Small intestine (tissue), 7 donors: ENCODE measurements around the gene GABRG2. TPM values are rescaled to one million over a fixed set of nuclear protein-coding genes. Genes with fewer than 3 reads are reported as not detected.

Source experiments
- DNase-seq, 2 donors: peaks; one replicate each; pipeline versions ENCODE4 v3.0.0 to v3.0.0-alpha.2; 2013
- FAIRE-seq: peaks from 2 replicates; lab custom pipeline; 2012; peaks lifted over from hg19 to GRCh38; lab: Jason Lieb, UNC
- H3K27ac ChIP-seq, 3 donors: one replicate each; pipeline ENCODE4 v1.5.1; 2013; ENCODE audit warnings: low read length in 2 of 3, mild to moderate bottlenecking in 2 of 3, control low read depth in 1 of 3, inconsistent platforms in 1 of 3, low read depth in 1 of 3, moderate library complexity in 1 of 3
- H3K27me3 ChIP-seq, 3 donors: one replicate each; pipeline ENCODE4 v1.6.1; 2013; ENCODE audit warnings: low read length in 3 of 3, inconsistent platforms in 1 of 3; ENCODE audit not compliant: control insufficient read depth in 3 of 3, insufficient read depth in 3 of 3
- H3K36me3 ChIP-seq, 3 donors: one replicate each; pipeline ENCODE4 v1.6.1; 2013; ENCODE audit warnings: low read length in 3 of 3, inconsistent platforms in 1 of 3, low read depth in 1 of 3, mild to moderate bottlenecking in 1 of 3, moderate library complexity in 1 of 3; ENCODE audit not compliant: control insufficient read depth in 3 of 3, insufficient read depth in 2 of 3
- H3K4me1 ChIP-seq, 3 donors: one replicate each; pipeline ENCODE4 v1.6.1; 2013; ENCODE audit warnings: low read length in 2 of 3, inconsistent platforms in 1 of 3, low read depth in 1 of 3, mild to moderate bottlenecking in 1 of 3, moderate library complexity in 1 of 3; ENCODE audit not compliant: control insufficient read depth in 3 of 3, insufficient read depth in 2 of 3
- H3K4me3 ChIP-seq, 3 donors: one replicate each; pipeline ENCODE4 v1.5.1; 2013; ENCODE audit warnings: low read length in 3 of 3, control low read depth in 1 of 3, inconsistent platforms in 1 of 3, low read depth in 1 of 3, mild to moderate bottlenecking in 1 of 3, moderate library complexity in 1 of 3
- H3K9me3 ChIP-seq, 2 donors: one replicate each; pipeline ENCODE4 v1.6.1; 2013; ENCODE audit warnings: low read depth in 1 of 2, low read length in 1 of 2; ENCODE audit not compliant: control insufficient read depth in 2 of 2, insufficient read depth in 1 of 2
- WGBS, 3 donors: extraction: QIAGEN DNeasy Blood & Tissue Kit; methylation state at CpG; one replicate each; pipeline ENCODE4 v1.1.7; 2013; 5-methylcytosine and 5-hydroxymethylcytosine counted together
- polyA plus RNA-seq, 4 donors: library from polyadenylated mRNA; stranded (reverse) in 3 of 4; unstranded in 1 of 4; fragments of 200-250 nt in 3 of 4; fragments of 120-200 nt in 1 of 4; gene quantifications; one replicate each; pipeline versions ENCODE4 v1.2.1 to v1.2.3, GENCODE V29; 2013
- donor health status: healthy with polysubstance abuse.
- donor health status: control.
- donor health status: control.
- donor health status: Bipolar disorder and iron deficiency.
- donor health status: healthy.

GABRG2 gene
- polyA plus RNA-seq, 4 donors = 0.03 to 1.7 TPM; not detected in 2

DNA sequence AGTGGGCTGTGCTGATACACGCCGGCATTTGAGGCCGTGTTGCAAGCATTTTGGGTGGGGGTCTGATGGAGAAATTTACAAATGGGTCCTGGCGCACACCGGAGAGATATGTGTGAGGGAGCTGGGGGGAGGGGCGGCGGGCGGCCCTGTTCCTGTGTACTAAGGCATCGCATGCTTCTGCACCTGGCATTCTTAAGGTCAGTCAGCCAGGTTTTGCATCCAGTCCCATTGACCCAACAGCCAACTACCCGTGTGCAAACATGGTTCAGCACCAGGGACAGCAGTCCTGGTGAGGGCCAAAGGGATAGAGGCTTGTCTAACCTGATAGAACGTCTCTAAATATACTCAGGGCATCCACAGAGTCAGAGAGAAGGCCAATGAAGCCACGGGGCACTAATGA is 839 bp downstream of the GABRG2 start:
- Histone ChIP-seq H3K27ac (no peak overlapping the region), H3K36me3 (no peaks in the 10 kb centered on the region), H3K4me1 (no peaks in the 10 kb centered on the region), H3K27me3 (peaks cover 0 to 9% (median 0%) of the 10 kb centered on the region in 3 donors), H3K4me3 (no peak overlapping the region), H3K9me3 (no peaks in the 10 kb centered on the region)
- FAIRE-seq (no peak), DNase-seq (peak; percentile 27 to 43)
- WGBS, 3 donors = 7 to 16% (median 14%) methylated on average over 12 of the region's 12 CpGs

DNA sequence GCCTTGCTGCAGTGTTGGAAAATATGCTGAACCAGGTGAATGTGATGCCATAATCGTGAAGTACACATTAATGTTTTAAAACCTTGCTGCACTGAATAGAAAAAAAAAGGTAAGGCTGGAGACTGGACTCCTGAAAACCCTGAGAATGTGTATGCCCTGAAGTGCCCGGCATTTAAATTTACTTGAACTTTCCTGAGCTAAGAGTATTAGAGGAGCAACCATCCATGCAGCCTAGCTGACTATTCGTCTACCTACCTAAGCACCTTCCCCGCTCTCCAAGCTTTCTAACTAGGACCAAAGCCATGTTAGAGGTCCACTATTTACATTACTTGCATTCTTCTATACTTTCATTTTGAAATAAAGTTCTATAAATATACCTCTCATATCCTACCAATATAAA is 1.4 kb downstream of the GABRG2 start:
- Histone ChIP-seq H3K27ac (no peak overlapping the region), H3K9me3 (no peaks in the 10 kb centered on the region), H3K4me3 (no peak overlapping the region), H3K4me1 (no peaks in the 10 kb centered on the region), H3K27me3 (peaks cover 0 to 9% (median 0%) of the 10 kb centered on the region in 3 donors), H3K36me3 (no peaks in the 10 kb centered on the region)
- FAIRE-seq (no peak), DNase-seq (no peak)
- 81 to 84% (median 82%) methylated on average over 4 of the region's 4 CpGs for WGBS, 3 donors

DNA sequence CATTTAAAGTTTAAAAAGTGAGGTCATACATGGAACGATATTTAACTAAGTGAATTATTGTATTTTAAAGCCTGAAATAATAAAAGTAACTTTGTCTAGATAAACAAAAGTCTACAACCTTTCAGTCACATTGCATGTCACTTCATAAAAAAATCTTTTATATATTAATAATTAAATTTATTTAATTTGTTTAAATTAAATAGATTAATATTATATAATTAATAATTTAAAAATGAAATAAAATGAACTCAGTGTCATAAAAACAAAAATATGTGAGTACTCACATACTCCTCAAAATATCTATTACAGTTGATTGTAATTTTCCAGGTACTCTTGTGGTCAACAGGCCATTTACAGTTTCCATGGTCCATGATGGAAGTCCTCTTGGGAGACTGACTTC is 11.2 kb downstream of the GABRG2 start:
- no peak for DNase-seq
- no peak overlapping the region for H3K27ac ChIP-seq
- 92 to 94% (median 93%) methylated on average over 1 of the region's 1 CpG for WGBS, 3 donors
- FAIRE-seq = no peak
- no peaks in the 10 kb centered on the region for H3K9me3 ChIP-seq
- H3K4me1 ChIP-seq = no peaks in the 10 kb centered on the region
- H3K4me3 ChIP-seq = no peak overlapping the region
- H3K36me3 ChIP-seq = no peaks in the 10 kb centered on the region
- H3K27me3 ChIP-seq = no peaks in the 10 kb centered on the region

DNA sequence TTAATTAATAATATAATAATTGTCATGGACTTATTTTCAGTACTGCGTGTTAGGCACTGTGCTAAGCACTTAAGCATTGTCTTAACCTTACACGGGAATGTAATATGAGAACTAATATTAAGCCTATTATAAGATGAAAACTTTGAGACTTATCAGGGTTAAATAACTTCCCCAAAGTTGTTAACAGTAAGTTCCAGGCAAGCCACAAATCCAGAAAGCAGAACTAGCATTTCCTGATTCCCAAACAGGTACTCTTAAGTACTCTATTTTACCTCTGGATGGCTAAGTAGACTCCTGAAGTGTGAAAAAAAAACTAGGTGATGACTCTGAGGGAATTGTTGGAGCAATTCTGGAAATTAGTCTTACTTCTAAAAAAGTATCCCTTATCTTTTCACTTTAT is 23.8 kb downstream of the GABRG2 start:
- Histone ChIP-seq H3K4me1 (no peaks in the 10 kb centered on the region), H3K27ac (no peak overlapping the region), H3K36me3 (no peaks in the 10 kb centered on the region), H3K27me3 (no peaks in the 10 kb centered on the region), H3K4me3 (no peak overlapping the region), H3K9me3 (no peaks in the 10 kb centered on the region)
- no peak for DNase-seq
- 62 to 68% (median 66%) methylated on average over 2 of the region's 2 CpGs for WGBS, 3 donors
- no peak for FAIRE-seq

DNA sequence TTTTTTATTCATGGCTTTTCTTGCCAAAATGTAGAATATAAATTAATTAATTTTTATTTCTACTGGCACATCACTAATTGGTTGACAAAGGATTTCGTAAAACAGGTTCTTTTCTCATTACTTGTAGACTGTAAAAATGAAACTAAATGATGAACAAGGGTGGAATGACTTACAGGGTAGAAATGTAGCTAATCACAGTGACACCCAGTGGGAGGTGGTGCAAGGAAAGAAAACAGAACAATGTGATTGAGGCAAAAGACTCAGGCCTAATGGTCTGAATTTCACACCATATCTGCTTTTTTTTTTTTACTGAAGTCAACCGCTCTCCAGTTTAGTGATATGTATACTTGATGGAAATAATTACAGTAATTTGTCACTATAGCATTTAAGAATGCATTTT is 28.9 kb downstream of the GABRG2 start:
- H3K27me3 ChIP-seq = no peaks in the 10 kb centered on the region
- H3K36me3 ChIP-seq = no peaks in the 10 kb centered on the region
- H3K4me1 ChIP-seq = no peaks in the 10 kb centered on the region
- H3K4me3 ChIP-seq = no peak overlapping the region
- WGBS, 3 donors = 55 to 57% (median 56%) methylated on average over 2 of the region's 2 CpGs
- FAIRE-seq (no peak), DNase-seq (no peak)
- no peak overlapping the region for H3K27ac ChIP-seq
- no peaks in the 10 kb centered on the region for H3K9me3 ChIP-seq

DNA sequence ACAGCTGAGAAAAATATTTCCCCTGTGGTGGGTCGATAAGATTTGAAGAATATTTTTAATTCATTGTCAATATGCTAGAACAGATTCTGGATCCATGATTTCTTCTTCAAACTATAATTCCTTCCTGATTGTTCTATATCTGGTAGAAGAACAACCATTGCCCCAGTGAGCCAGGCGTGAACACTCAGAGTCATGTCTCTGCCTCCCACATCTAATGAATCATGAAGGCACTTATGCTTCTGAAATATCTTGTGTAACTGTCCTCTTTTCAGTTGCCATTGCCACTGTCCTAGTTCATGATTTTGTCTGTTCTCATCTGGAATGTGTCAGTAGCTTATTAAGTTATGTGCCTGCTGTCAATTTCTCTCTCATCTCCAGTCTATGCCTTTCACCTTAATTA is 40.0 kb downstream of the GABRG2 start:
- 75 to 85% (median 80%) methylated on average over 2 of the region's 2 CpGs for WGBS, 3 donors
- H3K9me3 ChIP-seq = no peaks in the 10 kb centered on the region
- H3K27me3 ChIP-seq = no peaks in the 10 kb centered on the region
- no peak overlapping the region for H3K4me3 ChIP-seq
- no peaks in the 10 kb centered on the region for H3K4me1 ChIP-seq
- FAIRE-seq (no peak), DNase-seq (no peak)
- no peaks in the 10 kb centered on the region for H3K36me3 ChIP-seq
- no peak overlapping the region for H3K27ac ChIP-seq

DNA sequence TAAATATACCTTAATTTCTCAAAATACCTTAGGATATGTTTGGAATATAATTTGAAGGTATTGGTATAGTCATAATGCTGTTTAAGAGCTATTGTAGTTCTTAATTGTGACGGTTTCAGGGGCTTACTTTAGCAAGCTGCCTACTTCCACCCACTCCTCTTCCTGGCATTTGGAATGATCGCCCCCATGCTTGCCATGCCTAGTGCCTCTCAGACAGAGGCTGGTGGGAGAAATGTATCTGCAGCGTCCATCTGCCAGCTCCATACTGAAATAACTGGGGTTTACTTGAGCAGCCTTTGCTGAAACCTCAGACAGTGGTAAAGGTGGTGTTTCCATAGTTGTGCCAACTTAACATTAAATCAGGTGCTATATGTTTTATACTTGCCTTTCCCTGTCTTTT is 52.2 kb downstream of the GABRG2 start:
- DNase-seq (no peak), FAIRE-seq (no peak)
- Histone ChIP-seq H3K27ac (no peak overlapping the region), H3K4me1 (no peaks in the 10 kb centered on the region), H3K9me3 (no peaks in the 10 kb centered on the region), H3K4me3 (no peak overlapping the region), H3K27me3 (no peaks in the 10 kb centered on the region), H3K36me3 (no peaks in the 10 kb centered on the region)
- 74 to 82% (median 75%) methylated on average over 3 of the region's 3 CpGs for WGBS, 3 donors

DNA sequence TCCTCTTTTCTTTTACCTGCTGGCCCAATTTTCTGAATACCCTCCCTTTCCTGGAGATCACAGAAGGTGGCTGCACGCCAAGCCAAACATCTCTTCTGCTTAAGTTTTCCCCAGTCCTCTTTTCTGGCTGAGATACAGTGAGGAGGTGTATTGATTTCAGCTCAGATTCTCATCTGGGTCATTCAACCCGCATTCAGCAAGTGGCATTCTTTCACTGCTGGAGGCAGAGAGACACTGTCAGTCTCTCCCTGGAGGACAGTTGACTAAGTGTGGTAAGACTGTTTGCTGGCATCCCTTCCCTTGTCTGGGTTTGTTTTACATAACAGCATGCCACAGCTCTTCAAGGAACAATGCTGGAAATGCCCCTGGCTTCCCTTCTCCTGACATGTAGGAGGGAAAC is 60.5 kb downstream of the GABRG2 start:
- H3K27ac ChIP-seq = no peak overlapping the region
- H3K4me3 ChIP-seq = no peak overlapping the region
- no peaks in the 10 kb centered on the region for H3K4me1 ChIP-seq
- no peaks in the 10 kb centered on the region for H3K36me3 ChIP-seq
- 20 to 27% (median 23%) methylated on average over 2 of the region's 2 CpGs for WGBS, 3 donors
- FAIRE-seq (no peak), DNase-seq (no peak)
- H3K27me3 ChIP-seq = no peaks in the 10 kb centered on the region
- no peaks in the 10 kb centered on the region for H3K9me3 ChIP-seq

DNA sequence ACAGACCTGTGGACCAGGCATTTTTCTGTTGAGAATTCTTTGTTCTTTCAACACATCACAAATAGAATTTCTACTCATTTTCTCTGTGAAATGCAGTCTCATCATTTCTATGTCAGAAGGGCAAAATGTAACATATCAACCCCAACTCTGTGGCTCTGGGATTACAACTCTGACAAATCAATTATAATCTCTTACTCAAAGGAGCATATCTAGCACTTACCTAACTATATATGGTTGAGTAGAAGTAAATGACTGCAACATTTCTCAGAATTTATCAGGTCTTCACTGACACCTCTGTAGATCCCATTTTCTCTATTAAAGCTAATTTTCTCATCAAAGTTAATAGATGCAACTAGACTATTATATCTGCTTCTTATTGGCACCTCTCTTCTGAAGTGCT is 64.8 kb downstream of the GABRG2 start:
- DNase-seq (no peak), FAIRE-seq (no peak)
- Histone ChIP-seq H3K9me3 (no peaks in the 10 kb centered on the region), H3K4me1 (no peaks in the 10 kb centered on the region), H3K36me3 (no peaks in the 10 kb centered on the region), H3K27me3 (no peaks in the 10 kb centered on the region), H3K4me3 (no peak overlapping the region), H3K27ac (no peak overlapping the region)
